ENCODE data around the gene LPCAT3.

DNA sequence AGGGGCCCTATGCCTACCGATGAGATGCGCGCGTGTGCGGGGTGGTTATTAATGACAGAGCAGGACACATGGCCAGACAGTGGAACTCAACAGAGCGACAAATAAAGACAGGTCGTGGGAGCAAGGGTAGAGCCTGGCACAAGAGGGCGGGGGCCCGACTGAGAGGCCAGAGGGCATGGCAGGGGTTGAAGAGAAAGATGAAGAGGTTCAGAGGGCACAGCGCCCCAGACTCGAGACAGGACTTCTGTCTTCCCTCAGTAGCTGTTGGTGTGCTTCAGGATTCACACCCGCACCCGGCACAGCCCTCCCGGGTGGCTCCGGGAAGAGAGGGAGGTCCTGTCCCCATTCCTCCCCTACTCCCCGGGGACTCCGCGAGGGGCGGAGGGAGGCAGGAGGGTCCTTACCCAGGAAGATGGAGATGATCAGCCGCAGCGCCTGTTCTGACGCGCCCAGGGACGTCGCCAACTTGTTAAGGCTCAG is 366 bp downstream of the LPCAT3 start:
- TF ChIP-seq EZH2 (IDR thresholded peaks at IDR 0.05; ENCODE audit: insufficient read depth, poor library complexity, severe bottlenecking), result no peak
- no peak for TF ChIP-seq EZH2phosphoT487 (IDR thresholded peaks at IDR 0.05; ENCODE audit: insufficient read depth, low read depth)
